Measurements from ENCODE around the gene PROSER2. TPM values are rescaled to one million over a fixed set of nuclear protein-coding genes. Genes with fewer than 3 reads are reported as not detected.

PROSER2 gene
- total and polyA plus RNA-seq, 2 of the 13 experiments (the other 11 are each of a cell fraction or from before 2014, with no cell fraction given) = 6.9 to 7.7 TPM

DNA sequence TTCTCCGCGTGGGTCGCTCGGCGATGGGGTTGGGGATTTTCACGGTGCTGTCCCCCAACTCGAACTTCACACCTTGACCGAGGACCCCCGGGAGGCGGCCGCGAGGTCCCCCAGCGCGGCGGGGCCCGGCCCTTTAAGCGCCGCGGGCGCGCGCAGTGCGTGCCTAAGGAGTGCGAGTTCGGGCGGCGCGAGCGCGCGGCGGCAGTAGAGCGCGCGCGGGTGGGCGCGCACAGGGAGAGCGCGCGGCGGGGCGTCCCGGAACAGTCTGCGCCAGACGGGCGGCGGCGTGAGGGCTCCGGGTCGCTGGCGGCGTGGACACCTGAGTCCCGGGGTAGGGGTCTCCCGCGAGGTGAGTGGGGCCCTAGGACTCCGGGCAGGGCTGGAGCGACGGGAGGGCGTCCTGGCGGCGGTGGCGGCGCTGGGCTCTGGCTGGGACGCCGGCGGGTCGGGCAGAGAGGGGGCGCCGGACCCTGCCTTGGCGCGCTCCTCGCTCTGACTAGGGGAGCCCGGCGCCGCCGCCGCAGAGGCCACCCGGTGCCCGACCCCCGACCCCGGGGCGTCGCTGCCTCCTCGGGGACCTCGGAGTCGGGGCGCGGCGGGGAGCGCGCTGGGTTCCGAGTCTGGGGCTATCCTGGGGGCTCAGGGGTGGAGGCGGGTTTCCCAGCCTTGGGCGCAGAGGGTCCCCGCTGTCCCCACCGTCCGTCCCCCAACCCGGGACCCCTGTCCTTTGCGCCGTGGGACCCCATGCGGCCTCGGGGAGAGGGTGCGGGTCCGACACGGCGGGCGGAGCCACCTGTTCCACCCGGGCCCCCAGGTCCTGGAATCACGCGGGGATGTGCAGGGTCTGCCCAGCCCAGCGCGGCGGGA, at the start of gene PROSER2 (continued):
- TF ChIP-seq ZNF841 (CRISPR knock-in tag; IDR thresholded peaks at IDR 0.05; ENCODE audit: borderline replicate concordance) (no peak), ZNF44 (CRISPR knock-in tag; IDR thresholded peaks at IDR 0.05) (no peak), ZNF484 (CRISPR knock-in tag; IDR thresholded peaks at IDR 0.05; ENCODE audit: borderline replicate concordance, low read depth) (no peak), SRSF1 (optimal IDR thresholded peaks at IDR 0.05; ENCODE audit: low read depth, low read length) (no peak), ZNF678 (CRISPR knock-in tag; IDR thresholded peaks at IDR 0.05) (no peak), ZNF550 (CRISPR knock-in tag; IDR thresholded peaks at IDR 0.05; ENCODE audit: borderline replicate concordance) (no peak), ZBTB21 (CRISPR knock-in tag; IDR thresholded peaks at IDR 0.05) (no peak), ZNF777 (CRISPR knock-in tag; IDR thresholded peaks at IDR 0.05) (peak; percentile 76), EZH2 (conservative IDR thresholded peaks at IDR 0.05; ENCODE audit: low read depth, low read length) (no peak), MAFK (conservative IDR thresholded peaks at IDR 0.05 in 1 of 2, IDR thresholded peaks at IDR 0.05 in 1 of 2; ENCODE audit: low read length in 2 of 2) (no peak), CREB1 (IDR thresholded peaks at IDR 0.05) (no peak), CREB1 (CRISPR knock-in tag; IDR thresholded peaks at IDR 0.05) (no peak), EHMT2 (IDR thresholded peaks at IDR 0.05; ENCODE audit: borderline replicate concordance, low read depth, low read length) (no peak), MBNL3 (CRISPR knock-in tag; conservative IDR thresholded peaks at IDR 0.05) (no peak), MATR3 (CRISPR knock-in tag; IDR thresholded peaks at IDR 0.05) (no peak), NFE2 (CRISPR knock-in tag; IDR thresholded peaks at IDR 0.05) (no peak), POLR2A (IDR thresholded peaks at IDR 0.05; ENCODE audit: insufficient read depth in 1 of 2, low read depth in 2 of 2, low read length in 2 of 2) (peak; percentile 38 to 83; a peak in 3 of 4 replicates)
- TF ChIP-seq, protein P1, sequence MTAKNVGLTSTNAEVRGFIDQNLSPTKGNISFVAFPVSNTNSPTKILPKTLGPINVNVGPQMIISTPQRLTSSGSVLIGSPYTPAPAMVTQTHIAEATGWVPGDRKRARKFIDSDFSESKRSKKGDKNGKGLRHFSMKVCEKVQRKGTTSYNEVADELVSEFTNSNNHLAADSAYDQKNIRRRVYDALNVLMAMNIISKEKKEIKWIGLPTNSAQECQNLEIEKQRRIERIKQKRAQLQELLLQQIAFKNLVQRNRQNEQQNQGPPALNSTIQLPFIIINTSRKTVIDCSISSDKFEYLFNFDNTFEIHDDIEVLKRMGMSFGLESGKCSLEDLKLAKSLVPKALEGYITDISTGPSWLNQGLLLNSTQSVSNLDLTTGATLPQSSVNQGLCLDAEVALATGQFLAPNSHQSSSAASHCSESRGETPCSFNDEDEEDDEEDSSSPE (CRISPR knock-in tag; IDR thresholded peaks at IDR 0.05) = 0 out of 2 replicates have a peak, but pooled peaks have one; percentile 39
- TF ChIP-seq, protein P2, sequence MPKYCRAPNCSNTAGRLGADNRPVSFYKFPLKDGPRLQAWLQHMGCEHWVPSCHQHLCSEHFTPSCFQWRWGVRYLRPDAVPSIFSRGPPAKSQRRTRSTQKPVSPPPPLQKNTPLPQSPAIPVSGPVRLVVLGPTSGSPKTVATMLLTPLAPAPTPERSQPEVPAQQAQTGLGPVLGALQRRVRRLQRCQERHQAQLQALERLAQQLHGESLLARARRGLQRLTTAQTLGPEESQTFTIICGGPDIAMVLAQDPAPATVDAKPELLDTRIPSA (CRISPR knock-in tag; IDR thresholded peaks at IDR 0.05; ENCODE audit: borderline replicate concordance) = no peak
- TF ChIP-seq, protein P3, sequence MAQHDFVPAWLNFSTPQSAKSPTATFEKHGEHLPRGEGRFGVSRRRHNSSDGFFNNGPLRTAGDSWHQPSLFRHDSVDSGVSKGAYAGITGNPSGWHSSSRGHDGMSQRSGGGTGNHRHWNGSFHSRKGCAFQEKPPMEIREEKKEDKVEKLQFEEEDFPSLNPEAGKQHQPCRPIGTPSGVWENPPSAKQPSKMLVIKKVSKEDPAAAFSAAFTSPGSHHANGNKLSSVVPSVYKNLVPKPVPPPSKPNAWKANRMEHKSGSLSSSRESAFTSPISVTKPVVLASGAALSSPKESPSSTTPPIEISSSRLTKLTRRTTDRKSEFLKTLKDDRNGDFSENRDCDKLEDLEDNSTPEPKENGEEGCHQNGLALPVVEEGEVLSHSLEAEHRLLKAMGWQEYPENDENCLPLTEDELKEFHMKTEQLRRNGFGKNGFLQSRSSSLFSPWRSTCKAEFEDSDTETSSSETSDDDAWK (CRISPR knock-in tag; IDR thresholded peaks at IDR 0.05) = no peak
- TF ChIP-seq, protein P4, sequence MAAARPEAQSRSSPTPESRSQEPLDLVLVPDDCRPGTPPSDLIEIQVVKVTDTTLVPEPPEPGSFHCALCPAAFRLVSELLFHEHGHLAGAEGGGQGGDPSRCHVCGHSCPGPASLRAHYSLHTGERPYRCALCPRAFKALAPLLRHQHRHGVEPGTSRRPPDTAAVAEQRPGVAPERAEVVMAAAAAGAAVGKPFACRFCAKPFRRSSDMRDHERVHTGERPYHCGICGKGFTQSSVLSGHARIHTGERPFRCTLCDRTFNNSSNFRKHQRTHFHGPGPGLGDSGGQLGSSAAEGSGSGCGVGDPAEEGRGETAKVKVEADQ (CRISPR knock-in tag; IDR thresholded peaks at IDR 0.05; ENCODE audit: borderline replicate concordance) = no peak; the same call in 1 of the 2 replicates
- TF ChIP-seq, protein P5, sequence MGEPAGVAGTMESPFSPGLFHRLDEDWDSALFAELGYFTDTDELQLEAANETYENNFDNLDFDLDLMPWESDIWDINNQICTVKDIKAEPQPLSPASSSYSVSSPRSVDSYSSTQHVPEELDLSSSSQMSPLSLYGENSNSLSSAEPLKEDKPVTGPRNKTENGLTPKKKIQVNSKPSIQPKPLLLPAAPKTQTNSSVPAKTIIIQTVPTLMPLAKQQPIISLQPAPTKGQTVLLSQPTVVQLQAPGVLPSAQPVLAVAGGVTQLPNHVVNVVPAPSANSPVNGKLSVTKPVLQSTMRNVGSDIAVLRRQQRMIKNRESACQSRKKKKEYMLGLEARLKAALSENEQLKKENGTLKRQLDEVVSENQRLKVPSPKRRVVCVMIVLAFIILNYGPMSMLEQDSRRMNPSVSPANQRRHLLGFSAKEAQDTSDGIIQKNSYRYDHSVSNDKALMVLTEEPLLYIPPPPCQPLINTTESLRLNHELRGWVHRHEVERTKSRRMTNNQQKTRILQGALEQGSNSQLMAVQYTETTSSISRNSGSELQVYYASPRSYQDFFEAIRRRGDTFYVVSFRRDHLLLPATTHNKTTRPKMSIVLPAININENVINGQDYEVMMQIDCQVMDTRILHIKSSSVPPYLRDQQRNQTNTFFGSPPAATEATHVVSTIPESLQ (CRISPR knock-in tag; conservative IDR thresholded peaks at IDR 0.05) = no peak
- TF ChIP-seq, protein P6, sequence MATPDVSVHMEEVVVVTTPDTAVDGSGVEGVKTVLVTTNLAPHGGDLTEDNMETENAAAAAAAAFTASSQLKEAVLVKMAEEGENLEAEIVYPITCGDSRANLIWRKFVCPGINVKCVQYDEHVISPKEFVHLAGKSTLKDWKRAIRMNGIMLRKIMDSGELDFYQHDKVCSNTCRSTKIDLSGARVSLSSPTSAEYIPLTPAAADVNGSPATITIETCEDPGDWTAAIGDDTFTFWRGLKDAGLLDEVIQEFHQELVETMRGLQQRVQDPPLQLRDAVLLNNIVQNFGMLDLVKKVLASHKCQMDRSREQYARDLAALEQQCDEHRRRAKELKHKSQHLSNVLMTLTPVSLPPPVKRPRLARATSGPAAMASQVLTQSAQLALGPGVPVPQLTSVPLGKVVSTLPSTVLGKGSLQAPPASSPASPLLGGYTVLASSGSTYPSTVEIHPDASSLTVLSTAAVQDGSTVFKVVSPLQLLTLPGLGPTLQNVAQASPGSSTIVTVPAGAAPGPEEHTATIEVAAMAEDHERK (CRISPR knock-in tag; IDR thresholded peaks at IDR 0.05; ENCODE audit: low read depth) = no peak

Data from HepG2 (cell line).